ENCODE data around the gene CBX8. TPM values are rescaled to one million over a fixed set of nuclear protein-coding genes. Genes with fewer than 3 reads are reported as not detected.

Gene CBX8
- total RNA-seq, 1 experiment from 2014 or later = 36.6 TPM

GRCh38 chr17:79820959-79821330 is 24.1 kb upstream of the CBX8 start:
- ChIA-PET CTCF (no interaction called here), POLR2A (no interaction called here)
- Histone ChIP-seq H3K4me1 (peaks cover 11% of the 10 kb centered on the region; the same call in 1 of the 2 replicates), H3K4me3 (ENCODE audit: low read depth, low read length) (no peak overlapping the region), H3K36me3 (ENCODE audit: control insufficient read depth, insufficient read depth, low read length) (no peaks in the 10 kb centered on the region), H3K9me3 (no peaks in the 10 kb centered on the region), H3K27me3 (replicated peaks; ENCODE audit: control insufficient read depth, insufficient read depth, low read length) (no peaks in the 10 kb centered on the region)
- Mint-ChIP-seq H3K27me3 (ENCODE audit: insufficient read depth, unreplicated experiment) (no peaks in the 10 kb centered on the region), H3K36me3 (ENCODE audit: insufficient read depth, unreplicated experiment) (peaks cover 6% of the 10 kb centered on the region), H3K9me3 (ENCODE audit: unreplicated experiment) (peaks cover 11% of the 10 kb centered on the region), H3K4me3 (ENCODE audit: unreplicated experiment) (no peak overlapping the region), H3K27ac (ENCODE audit: unreplicated experiment) (no peak overlapping the region), H3K4me1 (ENCODE audit: low read depth, unreplicated experiment) (no peaks in the 10 kb centered on the region)
- DNase-seq = no peak
- BruUV-seq (replicated peaks) = no TSS peak
- intact Hi-C loops (cut with micrococcal nuclease; ENCODE audit: unreplicated experiment) = no loop called here
- no peak for TF ChIP-seq CTCF (IDR thresholded peaks at IDR 0.05; ENCODE audit: insufficient read depth in 1 of 2, low read depth in 1 of 2, low read length in 1 of 2, severe bottlenecking in 1 of 2, unreplicated experiment in 1 of 2)

- H3K27me3 Mint-ChIP-seq (ENCODE audit: insufficient read depth, unreplicated experiment) = no peaks in the 10 kb centered on the region
- no peaks in the 10 kb centered on the region for H3K27me3 ChIP-seq (replicated peaks; ENCODE audit: control insufficient read depth, insufficient read depth, low read length)
- H3K36me3 ChIP-seq (ENCODE audit: control insufficient read depth, insufficient read depth, low read length) = no peaks in the 10 kb centered on the region
- intact Hi-C loops (cut with micrococcal nuclease; ENCODE audit: unreplicated experiment) = no loop called here
- CTCF ChIA-PET = interaction anchor here (0.7 to 1.5 kb wide), 2 partner anchors 9 to 19 kb away, joined by 3 to 4 read pairs; partner anchors contain the start of gene CBX4
- H3K4me3 Mint-ChIP-seq (ENCODE audit: unreplicated experiment) = no peak overlapping the region
- H3K9me3 Mint-ChIP-seq (ENCODE audit: unreplicated experiment) = peaks cover 8% of the 10 kb centered on the region
- no peaks in the 10 kb centered on the region for H3K4me1 Mint-ChIP-seq (ENCODE audit: low read depth, unreplicated experiment)
- no peak for DNase-seq
- peaks cover 11% of the 10 kb centered on the region; the same call in 1 of the 2 replicates for H3K4me1 ChIP-seq
- POLR2A ChIA-PET = interaction anchor here (1.2 to 2.2 kb wide), 2 partner anchors 16 to 19 kb away, joined by 3 to 12 read pairs; partner anchors contain the start of gene CBX4
- H3K4me3 ChIP-seq (ENCODE audit: low read depth, low read length) = no peak overlapping the region
- no peaks in the 10 kb centered on the region for H3K9me3 ChIP-seq
- no peak overlapping the region for H3K27ac Mint-ChIP-seq (ENCODE audit: unreplicated experiment)
- no peak for TF ChIP-seq CTCF (IDR thresholded peaks at IDR 0.05; ENCODE audit: insufficient read depth in 1 of 2, low read depth in 1 of 2, low read length in 1 of 2, severe bottlenecking in 1 of 2, unreplicated experiment in 1 of 2)
- BruUV-seq (replicated peaks) = no TSS peak
- H3K36me3 Mint-ChIP-seq (ENCODE audit: insufficient read depth, unreplicated experiment) = peaks cover 6% of the 10 kb centered on the region
These were observed 22.8 kb upstream of the CBX8 start for GRCh38 chr17:79819534-79820276.

GRCh38 chr17:79819085-79819484 is 22.2 kb upstream of the CBX8 start:
- Mint-ChIP-seq H3K27me3 (ENCODE audit: insufficient read depth, unreplicated experiment) (no peaks in the 10 kb centered on the region), H3K9me3 (ENCODE audit: unreplicated experiment) (peaks cover 2% of the 10 kb centered on the region), H3K4me1 (ENCODE audit: low read depth, unreplicated experiment) (no peaks in the 10 kb centered on the region), H3K4me3 (ENCODE audit: unreplicated experiment) (no peak overlapping the region), H3K27ac (ENCODE audit: unreplicated experiment) (no peak overlapping the region), H3K36me3 (ENCODE audit: insufficient read depth, unreplicated experiment) (no peaks in the 10 kb centered on the region)
- Histone ChIP-seq H3K36me3 (ENCODE audit: control insufficient read depth, insufficient read depth, low read length) (no peaks in the 10 kb centered on the region), H3K9me3 (no peaks in the 10 kb centered on the region), H3K4me1 (peaks cover 16% of the 10 kb centered on the region), H3K27me3 (replicated peaks; ENCODE audit: control insufficient read depth, insufficient read depth, low read length) (no peaks in the 10 kb centered on the region), H3K4me3 (ENCODE audit: low read depth, low read length) (no peak overlapping the region)
- POLR2A ChIA-PET = interaction anchor here (1.2 to 2.2 kb wide), 2 partner anchors 17 to 20 kb away, joined by 3 to 12 read pairs; partner anchors contain the start of gene CBX4
- intact Hi-C loops (cut with micrococcal nuclease; ENCODE audit: unreplicated experiment) = no loop called here
- no peak for DNase-seq
- BruUV-seq (replicated peaks) = no TSS peak
- CTCF ChIA-PET = interaction anchor here (1.5 kb wide), 1 partner anchor 8 kb away, joined by 4 read pairs; no protein-coding TSS in a partner anchor
- no peak for TF ChIP-seq CTCF (IDR thresholded peaks at IDR 0.05; ENCODE audit: insufficient read depth in 1 of 2, low read depth in 1 of 2, low read length in 1 of 2, severe bottlenecking in 1 of 2, unreplicated experiment in 1 of 2)

All from Caco-2 (cell line).